Cardiac fibroblast (primary cell): ENCODE results near the gene RAD23A.
"Not testable (repeated sequence)": the region's sequence is repeated elsewhere in the genome, so short reads cannot be mapped to it uniquely, and the experiment has no call there.

ENCODE experiments used
- DNase-seq, 2 donors: peaks; one replicate each; pipeline versions ENCODE4 v3.0.0 to v3.0.0-alpha.2; 2010; ENCODE audit warnings: low read depth in 2 of 2
- H3K4me3 ChIP-seq, 2 donors: replicated peaks in 1 of 2; 1 replicate in 1 of 2; 2 replicates in 1 of 2; pipeline ENCODE4 v1.5.1; 2011; ENCODE audit warnings: low read depth in 2 of 2, low read length in 2 of 2, mild to moderate bottlenecking in 2 of 2, moderate library complexity in 1 of 2
- TF ChIP-seq, protein P1 (sequence below): IDR thresholded peaks from one replicate; pipeline ENCODE4 v1.5.1; 2011; ENCODE audit warnings: low read depth, mild to moderate bottlenecking, low read length, inconsistent platforms

RAD23A gene

DNA sequence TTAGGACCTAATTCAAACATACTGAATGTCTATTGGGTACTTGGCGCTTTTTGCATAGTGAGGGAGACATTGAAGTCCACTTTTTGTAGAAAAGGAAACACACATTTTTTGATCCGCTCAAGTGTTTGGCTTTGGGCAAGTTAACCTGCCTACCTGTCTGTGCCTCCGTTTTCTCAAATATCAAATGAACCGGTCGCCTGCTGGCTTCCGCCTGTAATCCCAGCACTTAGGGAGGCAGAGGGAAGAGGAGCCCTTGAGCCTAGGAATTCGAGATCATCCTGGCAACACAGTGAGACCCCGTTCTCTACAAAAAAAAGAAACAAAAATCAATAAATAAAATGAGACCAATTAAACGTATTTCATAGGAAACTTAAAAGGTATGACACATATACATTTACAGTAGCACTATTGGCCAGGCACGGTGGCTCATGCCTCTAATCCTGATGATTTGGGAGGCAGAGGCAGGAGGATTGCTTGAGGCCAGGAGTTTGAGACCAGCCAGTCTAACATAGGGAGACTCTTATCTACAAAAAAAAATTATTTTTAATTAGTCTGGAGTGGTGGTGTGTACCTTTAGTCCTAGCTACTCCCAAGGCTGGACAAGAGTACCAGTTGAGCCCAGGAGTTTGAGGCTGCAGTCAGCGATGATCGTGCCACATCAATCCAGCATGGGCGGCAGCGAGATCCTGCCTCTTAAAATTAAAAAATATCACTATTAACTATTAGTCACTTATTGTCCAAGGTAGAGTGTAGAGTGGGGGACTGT, 1.3 kb downstream of the RAD23A start:
- TF ChIP-seq, protein P1, sequence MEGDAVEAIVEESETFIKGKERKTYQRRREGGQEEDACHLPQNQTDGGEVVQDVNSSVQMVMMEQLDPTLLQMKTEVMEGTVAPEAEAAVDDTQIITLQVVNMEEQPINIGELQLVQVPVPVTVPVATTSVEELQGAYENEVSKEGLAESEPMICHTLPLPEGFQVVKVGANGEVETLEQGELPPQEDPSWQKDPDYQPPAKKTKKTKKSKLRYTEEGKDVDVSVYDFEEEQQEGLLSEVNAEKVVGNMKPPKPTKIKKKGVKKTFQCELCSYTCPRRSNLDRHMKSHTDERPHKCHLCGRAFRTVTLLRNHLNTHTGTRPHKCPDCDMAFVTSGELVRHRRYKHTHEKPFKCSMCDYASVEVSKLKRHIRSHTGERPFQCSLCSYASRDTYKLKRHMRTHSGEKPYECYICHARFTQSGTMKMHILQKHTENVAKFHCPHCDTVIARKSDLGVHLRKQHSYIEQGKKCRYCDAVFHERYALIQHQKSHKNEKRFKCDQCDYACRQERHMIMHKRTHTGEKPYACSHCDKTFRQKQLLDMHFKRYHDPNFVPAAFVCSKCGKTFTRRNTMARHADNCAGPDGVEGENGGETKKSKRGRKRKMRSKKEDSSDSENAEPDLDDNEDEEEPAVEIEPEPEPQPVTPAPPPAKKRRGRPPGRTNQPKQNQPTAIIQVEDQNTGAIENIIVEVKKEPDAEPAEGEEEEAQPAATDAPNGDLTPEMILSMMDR: no peak
- peak overlapping the region; percentile 60 to 76 for H3K4me3 ChIP-seq
- DNase-seq: no peak

GRCh38 chr19:12947702-12948611, 2.3 kb downstream of the RAD23A start:
- H3K4me3 ChIP-seq: no peak overlapping the region
- TF ChIP-seq, protein P1: no peak
- no peak for DNase-seq

GRCh38 chr19:12948612-12949362, 3.1 kb downstream of the RAD23A start:
- TF ChIP-seq, protein P1: no peak
- no peak overlapping the region for H3K4me3 ChIP-seq
- DNase-seq: no peak

- TF ChIP-seq, protein P1: no peak
- H3K4me3 ChIP-seq: no peak overlapping the region
- DNase-seq: no peak
These were observed 4.0 kb downstream of the RAD23A start for GRCh38 chr19:12949363-12950283.

DNA sequence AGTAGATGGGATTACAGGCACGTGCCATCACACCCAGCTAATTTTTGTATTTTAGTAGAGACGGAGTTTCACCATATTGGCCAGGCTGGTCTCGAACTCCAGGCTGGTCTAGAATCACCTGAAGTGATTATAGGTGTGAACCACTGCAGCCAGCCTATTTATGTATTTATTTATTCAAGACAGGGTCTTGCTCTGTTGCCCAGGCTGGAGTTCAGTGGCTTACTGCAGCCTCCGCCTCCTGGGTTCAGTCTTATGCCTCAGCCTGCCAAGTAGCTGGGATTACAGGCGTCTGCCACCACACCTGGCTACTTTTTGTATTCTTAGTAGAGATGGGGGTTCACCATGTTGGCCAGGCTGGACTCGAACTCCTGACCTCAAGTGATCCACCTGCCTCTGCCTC, 6.4 kb downstream of the RAD23A start:
- DNase-seq: not testable (repeated sequence)

GRCh38 chr19:12952488-12953137, 7.0 kb downstream of the RAD23A start:
- peak; percentile 89 to 92 for DNase-seq
- TF ChIP-seq, protein P1: no peak
- no peak overlapping the region for H3K4me3 ChIP-seq

More for the DNA sequence above, 6.4 kb downstream of the RAD23A start:
- H3K4me3 ChIP-seq: not testable (repeated sequence)
